DMS79 treated with DMSO at 0.1 percent for 48 hours (cell line): Measurements from ENCODE around the gene FAM9C.
"Not testable (repeated sequence)": the region's sequence is repeated elsewhere in the genome, so short reads cannot be mapped to it uniquely, and the experiment has no call there.

ENCODE experiments used
- DNase-seq: peaks from one replicate; lab custom pipeline; 2025; lab: John Stamatoyannopoulos, UW

Gene FAM9C

DNA sequence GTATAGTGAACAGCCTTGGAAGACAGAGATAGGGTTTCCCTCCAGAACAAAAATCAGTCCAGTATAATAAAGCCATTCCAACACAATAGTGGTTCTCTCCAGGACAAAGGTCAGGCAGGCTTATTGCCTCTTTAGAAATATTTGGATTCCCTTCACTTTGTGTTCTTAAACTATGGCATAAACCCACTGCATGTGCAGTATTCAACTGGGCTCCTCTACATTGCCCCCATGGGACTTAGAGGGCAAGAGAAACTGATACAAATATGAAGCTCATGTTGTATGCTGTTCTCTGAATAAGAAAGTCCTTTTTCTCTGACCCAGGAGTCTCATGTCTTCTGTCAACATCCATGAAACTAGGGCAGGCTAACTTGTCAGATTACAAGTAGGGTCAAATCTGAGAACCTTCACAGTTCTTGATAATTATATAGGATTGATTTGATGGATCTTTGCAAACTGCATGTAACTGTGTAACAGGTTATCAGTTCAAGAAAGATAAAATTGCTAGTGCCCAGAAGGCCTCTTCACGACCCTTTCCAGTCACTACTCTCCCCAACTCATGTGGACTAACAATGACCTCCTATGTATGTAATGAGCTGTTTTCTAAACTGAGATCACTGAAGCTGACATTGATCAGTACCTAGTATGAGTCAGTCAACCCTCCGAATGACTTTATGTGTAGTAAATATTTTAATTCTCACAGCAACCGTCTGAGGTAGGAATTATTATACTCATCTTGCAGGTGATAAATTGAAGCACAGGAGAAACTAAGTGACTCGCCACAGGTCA lies 31.9 kb upstream of the FAM9C start:
- DNase-seq = no peak

DNA sequence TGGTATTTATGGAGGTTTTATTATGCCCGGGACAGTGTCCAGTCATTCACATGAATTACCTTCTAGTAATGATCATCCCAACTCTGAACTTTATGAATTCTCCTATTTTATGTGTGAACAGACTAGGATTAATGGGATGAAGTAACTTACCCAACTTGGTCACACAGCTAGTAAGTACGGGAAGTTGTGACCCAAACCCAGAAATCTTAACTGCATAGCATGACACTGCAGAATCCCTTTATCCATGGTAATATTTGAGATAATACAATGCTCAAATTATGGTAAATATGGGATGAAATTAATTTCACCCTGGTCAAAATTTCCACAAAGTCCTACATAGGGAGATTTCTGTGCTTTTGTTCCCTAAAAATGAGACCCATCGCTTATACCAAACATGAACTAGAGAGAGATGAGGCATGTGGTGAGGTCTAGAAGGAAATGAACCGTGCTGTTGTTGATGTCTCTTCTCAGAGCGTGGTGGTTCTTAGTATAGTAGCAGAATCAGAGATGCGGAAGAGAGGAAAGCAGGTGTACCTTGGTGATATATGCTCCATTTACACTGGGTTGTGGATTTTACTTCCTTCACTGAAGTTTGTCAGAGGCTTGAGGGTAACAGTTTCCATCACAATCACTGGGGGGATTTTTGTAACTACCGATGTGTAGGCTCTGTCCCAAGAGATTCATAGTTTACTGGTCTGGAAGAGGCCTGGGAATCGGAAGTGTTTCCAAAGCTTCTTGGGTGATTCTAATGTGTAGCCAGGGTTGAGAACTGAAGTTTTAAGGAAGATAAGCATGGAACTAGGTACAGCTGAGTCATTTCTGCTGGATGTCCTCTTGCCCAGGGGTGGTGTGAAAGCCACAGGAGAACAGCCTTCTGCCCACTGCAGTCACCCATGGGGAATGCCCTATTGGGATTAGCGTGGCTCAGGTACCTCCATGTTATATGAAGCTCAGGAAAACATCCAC lies 30.2 kb upstream of the FAM9C start:
- no peak for DNase-seq

DNA sequence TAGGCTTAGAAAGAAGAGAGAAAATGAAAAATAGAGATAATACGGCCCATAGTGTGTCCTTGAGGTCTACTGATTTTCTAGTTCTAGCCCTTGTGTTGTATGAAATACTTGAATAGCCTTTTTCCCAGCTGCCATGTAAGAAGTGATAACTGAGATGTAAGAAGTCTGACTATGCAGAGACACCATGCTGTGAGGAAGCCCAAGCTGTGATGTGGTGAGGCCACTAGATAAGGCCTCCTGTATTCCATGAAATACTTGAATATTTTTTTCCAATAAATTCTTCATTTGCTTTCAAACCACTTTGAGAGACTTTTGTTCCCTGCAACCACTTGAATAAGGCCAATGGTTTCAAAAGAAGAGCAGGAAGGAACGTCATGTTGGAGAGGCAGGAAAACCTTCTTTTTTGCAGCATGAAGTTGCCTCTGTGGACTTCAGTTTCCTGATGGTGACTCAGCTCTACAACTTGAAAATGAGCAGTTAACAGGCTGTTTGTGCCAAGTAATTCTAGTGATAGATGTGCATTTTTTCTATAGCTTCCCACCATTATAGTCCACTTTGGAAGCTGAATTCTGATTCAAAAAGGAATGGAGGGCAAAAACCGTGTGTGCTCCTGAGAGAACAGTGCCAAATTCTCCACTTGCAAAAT lies 25.5 kb upstream of the FAM9C start:
- no peak for DNase-seq

DNA sequence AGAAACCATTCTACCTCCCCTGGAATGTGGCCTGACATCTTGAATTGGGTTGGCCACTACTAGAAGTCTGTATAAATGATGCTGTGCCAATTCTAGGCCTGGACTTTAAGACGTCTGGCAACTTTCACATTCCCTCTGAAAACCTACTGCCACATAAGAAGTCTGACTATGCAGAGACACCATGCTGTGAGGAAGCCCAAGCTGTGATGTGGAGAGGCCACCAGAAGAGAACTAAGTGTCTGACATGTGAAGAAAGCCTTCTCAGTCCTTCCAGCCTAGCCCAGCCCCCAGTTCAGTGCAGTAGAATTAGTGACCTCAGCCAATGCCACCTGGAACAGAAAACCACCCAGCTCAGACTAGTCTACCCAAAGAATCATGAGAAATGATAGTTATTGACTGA lies 24.2 kb upstream of the FAM9C start:
- DNase-seq = no peak

DNA sequence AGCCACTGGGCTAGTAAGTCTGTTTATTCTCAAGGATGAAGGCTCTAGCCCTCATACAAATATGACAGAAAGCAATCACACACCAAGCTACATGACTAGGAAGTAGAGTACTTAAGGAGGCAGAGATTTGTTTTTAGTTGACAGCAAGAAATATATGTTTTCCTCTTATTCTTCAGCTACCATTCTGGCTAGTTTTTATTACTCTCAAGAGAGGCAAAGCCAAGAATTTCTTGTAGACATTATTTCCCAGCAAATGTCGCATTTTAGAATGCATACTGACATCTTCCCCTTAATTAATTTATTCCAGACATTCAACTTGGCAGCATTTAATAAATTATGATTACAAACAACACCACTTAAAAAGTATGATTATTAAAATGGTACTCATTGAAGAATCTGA lies 23.4 kb upstream of the FAM9C start:
- DNase-seq = no peak

DNA sequence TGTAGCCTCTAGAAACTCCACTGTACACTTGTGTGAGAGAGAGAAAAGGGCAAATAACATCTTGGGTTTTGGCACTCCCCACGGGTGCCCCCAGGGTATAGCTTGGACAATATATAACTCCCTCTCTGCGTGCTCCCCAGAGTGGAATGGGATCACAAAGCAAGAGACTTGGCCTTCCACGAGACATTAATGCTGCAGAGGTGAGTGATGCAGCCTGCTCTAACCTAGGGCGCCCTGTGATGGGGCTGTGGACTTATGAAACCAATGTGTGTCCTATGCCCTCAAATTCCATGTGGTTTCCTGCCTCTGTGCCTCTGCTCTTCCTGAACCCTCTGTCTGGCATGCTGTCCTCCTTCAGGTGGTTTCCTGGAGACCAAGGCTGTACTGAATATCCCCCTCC lies 22.0 kb upstream of the FAM9C start:
- no peak for DNase-seq

DNA sequence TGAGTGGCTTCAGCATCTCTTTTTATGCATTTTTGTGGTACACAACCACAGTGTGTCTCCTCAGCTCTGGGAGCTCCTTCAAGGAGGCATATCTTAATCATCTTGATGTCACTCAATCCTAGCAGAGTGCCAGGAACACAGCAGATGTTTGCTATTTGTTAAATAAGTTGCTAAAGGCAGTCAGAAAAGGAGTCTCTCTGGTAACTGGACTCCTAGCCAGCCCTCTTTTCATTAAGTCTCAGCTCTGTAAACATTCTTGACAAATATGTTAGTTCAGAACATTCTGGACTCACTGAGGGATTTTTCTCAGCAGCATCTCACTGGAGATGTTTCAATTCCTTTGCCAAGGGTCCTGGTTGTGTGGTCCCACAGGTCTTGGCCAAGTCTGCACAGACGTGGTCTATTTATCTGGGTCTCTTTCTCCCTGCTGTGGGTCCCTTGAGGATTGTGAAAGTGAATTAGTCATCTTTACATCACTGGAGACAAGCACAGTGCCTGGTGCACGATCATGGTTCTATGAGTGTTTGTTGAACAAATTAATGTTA lies 20.3 kb upstream of the FAM9C start:
- DNase-seq = no peak

DNA sequence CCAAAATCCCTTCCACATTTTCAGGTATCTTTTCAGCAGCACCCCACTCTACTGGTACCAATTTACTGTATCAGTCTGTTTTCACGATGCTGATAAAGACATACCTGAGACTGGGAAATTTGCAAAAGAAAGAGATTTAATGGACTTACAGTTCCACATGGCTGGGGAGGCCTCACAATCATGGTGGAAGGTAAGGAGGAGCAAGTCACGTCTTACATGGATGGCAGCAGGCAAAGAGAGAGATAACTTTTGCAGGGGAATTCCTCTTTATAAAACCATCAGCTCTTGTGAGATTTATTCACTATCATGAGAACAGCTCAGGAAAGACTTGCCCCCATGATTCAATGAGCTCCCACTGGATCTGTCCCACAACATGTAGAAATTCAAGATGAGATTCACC lies 18.7 kb upstream of the FAM9C start:
- DNase-seq = not testable (repeated sequence)

DNA sequence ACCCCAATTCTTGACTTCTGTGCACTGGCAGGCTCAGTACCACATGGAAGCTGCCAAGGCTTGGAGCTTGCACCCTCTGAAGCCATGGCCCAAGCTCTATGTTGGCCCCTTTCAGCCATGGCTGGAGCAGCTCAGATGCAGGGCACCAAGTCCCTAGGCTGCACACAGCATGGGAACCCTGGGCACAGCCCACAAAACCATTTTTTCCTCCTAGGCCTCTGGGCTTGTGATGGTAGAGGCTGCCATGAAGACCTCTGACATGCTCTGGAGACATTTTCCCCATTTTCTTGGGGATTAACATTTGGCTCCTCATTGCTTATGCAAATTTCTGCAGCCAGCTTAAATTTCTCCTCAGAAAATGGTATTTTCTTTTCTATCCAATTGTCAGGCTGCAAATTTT lies 17.9 kb upstream of the FAM9C start:
- DNase-seq = not testable (repeated sequence)

DNA sequence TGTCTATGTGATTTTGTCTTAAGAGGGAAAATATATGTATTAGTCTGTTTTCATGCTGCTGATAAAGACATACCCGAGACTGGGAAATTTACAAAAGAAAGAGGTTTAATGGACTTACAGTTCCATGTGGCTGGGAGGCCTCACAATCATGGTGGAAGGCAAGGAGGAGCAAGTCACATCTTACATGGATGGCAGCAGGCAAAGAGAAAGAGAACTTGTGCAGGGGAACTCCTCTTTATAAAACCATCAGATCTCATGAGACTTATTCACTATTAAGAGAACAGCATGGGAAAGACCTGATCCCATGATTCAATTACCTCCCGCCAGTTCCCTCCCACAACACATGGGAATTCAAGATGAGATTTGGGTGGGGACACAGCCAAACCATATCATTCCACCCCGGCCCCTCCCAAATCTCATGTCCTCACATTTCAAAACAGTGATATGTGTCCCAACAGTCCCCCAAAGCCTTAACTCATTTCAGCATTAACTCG lies 16.8 kb upstream of the FAM9C start:
- not testable (repeated sequence) for DNase-seq

DNA sequence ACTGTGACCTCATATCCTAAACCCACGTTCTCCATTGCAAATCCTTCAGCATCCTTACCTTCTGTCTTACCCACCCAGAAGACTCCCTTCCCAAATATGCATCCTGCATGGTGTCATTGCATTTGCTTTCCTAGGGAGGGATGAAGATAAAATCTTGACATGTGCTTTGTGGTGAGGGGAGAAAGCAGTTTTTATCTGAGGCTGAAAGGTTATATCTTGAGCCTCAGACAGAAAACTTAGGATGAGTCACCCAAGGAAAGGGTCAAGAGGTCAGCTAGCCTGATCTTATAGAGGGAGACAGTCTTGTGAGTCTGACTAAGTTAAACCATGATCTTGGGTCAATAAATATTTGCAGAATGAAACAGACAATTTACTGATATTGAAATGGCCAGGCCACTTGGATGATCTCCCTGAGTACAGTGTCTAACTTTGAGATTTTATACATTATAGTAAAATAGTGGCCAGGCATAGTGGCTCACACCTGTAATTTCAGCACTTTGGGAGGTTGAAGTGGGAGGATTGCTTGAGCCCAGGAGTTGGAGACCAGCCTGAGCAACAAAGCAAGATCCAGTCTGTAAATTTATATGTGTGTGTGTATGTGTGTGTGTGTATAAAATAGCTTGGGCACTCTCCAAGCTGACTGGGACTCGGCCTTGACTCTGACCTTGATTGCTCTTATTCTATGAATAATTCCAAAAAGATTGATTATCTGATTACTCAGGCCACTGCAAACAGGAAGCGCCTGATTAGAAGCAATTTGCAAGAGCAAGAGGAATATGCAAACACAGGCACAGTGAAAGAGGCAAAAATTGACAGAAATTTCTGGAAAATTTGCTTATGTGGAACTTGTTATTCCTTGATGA lies 15.4 kb upstream of the FAM9C start:
- DNase-seq = no peak

DNA sequence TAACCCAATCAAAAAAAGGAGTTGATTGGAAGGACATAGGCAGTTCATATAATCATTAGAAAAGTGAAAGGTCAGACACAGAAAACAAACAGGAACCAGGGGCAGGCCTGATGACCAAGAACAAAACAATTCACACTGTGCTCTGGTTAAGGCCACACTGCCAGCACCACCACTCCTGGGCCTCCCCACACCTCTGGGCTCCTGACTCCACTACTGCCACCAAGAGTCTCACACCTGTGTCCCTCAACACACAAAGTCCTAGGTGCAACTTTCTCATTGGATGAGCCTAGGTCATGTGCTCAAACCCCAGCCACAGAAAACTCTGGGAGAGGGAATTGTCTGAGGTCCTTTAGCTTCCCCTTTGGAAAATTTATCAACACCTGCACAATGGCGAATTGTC lies 11.1 kb upstream of the FAM9C start:
- no peak for DNase-seq

DNA sequence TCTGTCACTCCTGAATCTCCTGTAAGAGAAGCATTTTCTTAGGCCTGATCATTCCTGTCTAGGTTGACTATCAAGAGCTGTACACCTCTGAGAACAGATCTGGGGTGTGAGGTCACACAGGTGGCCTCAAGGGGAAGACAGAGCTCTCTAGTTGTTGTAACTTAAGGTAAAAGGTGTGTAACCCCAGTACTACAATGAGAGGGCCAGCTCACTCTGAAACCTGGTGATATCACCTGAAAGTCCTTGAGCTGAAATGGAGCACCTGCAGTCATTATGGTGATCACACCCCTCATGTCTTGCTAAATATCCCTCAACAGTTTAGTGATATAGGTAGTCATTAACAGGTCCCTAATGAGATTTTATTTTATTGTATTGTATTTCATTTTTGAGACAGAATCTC lies 8.8 kb upstream of the FAM9C start:
- DNase-seq = no peak

DNA sequence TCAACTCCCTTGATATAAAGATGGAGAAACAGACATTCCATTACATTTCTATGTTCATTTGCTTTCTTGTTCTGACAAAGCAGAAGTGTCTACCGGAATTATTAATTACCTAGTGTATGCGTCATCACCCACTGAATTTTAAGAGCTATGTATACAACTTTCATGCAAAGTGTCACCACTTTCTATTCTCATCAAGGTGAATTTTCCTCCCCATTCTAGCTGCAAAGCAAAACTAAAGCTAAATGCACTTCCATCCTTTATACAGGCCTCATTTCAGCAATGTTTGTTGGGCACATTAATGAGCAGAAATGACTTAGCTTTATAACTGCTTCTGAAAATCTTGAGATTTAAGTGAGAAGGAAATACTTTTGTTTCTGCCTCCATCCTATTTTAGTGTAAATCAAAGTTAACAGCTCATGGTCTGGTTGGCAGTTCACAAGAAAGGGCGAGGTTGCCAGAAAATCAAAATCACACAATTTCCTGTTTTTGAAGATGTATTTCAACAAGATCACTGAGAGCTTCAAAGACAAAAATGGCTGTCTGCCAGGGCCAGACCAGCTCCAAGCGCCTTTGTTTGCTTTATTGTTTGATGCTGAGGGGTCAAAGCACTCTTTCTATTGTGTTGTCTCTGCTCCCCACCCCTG lies 7.2 kb upstream of the FAM9C start:
- no peak for DNase-seq

DNA sequence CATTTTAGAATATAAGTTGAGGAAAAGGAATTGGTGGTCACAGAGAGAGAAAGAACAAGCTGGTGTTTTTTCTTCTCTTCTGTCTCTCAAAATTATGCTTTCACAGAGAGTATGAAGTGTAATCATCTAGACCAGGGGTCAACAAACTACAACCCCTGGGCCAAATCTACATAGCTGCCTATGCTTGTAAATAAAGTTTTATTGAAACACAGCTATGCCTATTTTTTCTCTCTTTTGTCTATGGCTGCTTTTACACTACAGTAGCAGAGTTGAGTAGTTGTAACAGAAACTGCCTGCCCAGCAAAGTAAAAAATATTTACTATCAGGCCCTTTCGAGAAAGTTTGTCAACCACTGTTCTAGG lies 6.7 kb upstream of the FAM9C start:
- no peak for DNase-seq

DNA sequence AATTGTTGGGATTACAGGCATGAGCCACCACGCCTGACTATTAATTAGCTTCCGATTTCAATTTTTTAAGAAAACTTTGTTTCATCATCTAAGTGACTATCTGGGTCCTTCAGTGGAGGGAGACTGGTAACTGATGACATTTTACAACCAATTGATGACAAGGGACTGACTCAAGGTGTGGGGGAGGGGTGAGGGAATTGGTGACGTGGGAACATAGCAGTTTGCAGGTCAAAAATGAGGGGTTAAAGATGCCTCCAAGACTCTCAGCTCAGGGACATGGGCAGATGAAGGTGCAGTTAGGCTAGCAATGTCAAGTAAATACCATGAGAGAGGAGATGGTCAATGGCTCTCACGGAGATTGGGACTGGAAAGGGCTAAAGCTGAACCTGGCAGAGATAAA lies 5.7 kb upstream of the FAM9C start:
- no peak for DNase-seq

DNA sequence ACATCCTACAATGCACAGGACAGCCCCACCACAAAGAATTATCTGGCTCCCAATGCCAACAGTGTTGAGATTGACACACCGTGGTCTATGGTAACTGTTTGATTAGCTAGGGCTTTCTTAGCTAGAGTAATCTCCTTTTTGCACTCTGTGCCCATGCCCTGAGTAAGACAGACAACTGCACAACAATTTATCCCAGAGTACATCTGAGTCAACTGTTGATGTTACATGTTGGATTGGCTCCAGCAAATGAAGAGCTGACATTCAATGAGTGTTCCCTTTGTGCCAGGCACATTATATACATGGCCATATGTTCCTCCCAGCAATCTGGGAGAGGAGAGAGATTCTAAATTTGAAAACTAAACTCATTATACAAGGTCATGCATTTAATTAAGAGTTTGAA lies 3.9 kb upstream of the FAM9C start:
- DNase-seq = no peak

DNA sequence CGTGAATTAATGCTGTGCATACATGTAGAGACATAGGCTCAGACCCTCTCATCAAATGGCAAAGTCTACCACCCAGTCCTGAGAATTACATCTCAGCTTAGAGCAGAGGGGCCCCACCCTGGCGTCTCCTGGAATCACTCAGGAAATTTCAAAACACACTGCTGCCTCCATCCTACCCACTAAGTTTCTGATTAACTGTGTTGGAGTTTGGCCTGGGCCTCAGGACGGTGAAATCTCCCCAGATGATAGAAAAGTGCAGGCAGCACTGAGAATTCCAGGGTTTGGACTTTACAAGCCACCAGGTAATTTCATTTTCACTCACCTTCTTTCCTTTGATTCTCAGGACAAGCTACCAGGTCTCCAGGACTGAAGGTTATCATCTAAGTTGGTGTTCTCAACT lies 3.3 kb upstream of the FAM9C start:
- DNase-seq = no peak

DNA sequence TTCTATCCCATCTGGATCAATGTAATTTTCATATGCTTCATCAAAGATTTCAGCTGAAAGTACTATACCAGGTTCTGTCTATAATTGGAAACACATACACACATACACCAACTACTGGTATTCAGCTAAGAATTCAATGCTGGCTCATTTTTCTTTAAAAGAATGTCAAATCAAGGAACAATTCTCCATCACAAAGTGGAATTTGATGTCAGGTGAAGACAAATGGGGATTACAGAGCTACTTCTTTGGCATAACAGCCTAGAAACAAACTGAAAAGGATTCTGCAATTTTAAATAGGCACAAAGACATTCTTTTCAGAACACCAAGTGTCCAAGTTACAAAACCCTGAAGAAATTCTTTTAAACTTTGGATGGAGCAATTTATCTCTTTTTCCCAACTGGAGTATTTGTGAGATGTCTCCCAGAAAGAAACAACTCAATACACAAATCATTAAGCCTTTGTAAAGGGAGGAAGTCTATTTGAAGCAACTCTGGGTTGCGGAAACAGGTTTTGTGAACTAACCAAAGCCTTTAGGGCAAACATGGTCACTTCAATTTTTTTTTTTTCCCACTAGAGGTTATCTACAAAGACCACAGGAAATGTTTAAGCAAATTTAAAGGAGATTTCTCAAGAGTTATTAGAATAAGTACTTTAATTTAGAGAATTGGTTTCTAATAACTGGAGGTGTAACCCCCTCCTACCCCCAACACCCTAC lies 1.9 kb upstream of the FAM9C start:
- no peak for DNase-seq

DNA sequence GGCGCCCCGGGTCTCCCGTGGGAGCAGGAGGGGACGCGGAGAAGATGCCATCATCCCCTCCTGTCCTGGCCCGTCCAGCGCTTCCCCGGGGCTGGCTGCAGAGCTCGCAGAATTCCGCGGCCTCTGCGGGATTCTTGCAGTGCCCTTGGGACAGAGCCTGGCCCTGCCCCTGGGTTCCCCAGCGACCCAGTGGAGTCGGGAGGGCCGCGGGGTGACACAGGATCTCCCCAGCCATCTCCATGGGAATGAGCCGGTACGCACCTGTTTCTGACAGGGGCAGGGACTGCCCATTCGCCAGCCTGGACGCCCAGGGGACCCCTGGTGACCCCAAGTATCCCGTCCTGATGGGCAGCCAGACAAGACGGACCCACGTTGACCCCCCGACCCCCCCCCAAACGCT lies 482 bp downstream of the FAM9C start:
- DNase-seq = no peak
